GM18505 (cell line): ENCODE results near the gene IL20.

Experiments used
- ATAC-seq: cut with Tn5 transposase; IDR thresholded peaks from one replicate; pipeline ENCODE4 v1.9.1; 2021; ENCODE audit not compliant: unreplicated experiment
- POLR2A ChIP-seq: IDR thresholded peaks from 4 replicates; pipeline ENCODE4 v1.6.1; 2011; ENCODE audit warnings: borderline replicate concordance; ENCODE audit not compliant: insufficient read depth, insufficient read length; ENCODE audit errors: extremely low read depth

Gene IL20

DNA sequence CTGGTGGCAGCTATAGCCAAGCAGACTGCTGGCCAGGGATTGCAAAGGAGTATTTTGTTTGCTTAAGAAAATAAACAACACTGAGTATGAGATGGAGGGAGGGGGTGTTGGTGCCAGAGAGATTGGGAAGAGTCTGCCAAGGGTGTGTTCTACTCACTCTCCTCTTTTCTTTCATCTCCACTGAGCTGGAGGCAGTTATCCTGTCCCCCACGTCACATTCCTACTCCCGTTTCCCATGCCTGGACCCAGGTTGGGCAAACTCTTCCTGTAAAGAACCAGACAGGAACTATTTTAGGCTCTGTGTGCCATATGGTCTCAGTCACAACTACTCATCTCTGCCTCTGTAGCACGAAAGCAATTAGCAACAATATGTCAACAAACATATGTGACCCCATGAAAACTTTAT, 30.4 kb downstream of the IL20 start:
- no peak for TF ChIP-seq POLR2A
- no peak for ATAC-seq

GRCh38 chr1:206896261-206896660, 30.8 kb downstream of the IL20 start:
- no peak for ATAC-seq
- TF ChIP-seq POLR2A, result no peak

DNA sequence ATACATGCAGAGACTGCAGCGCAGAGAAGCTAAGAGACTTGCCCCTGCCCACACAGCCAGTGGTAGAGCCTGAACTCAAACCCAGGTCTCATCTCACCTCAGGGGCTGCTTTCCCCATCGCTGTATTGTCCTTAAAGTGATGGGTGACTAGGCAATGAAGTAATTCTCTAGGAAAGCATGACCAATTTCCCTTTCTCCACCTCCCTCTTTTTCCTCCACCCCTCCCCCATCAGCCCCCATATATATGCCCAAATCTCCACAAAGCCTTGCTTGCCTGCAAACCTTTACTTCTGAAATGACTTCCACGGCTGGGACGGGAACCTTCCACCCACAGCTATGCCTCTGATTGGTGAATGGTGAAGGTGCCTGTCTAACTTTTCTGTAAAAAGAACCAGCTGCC, 31.8 kb downstream of the IL20 start, which contains the start of gene IL24:
TSS of gene IL24 (plus strand) at position 269 of the 400 bp plus-strand sequence. CDS start 390 bp downstream, outside the sequence.
- TF ChIP-seq POLR2A, result no peak
- ATAC-seq, result no peak

- ATAC-seq, result no peak
Observed at GRCh38 chr1:206898089-206898914, 32.9 kb downstream of the IL20 start.

DNA sequence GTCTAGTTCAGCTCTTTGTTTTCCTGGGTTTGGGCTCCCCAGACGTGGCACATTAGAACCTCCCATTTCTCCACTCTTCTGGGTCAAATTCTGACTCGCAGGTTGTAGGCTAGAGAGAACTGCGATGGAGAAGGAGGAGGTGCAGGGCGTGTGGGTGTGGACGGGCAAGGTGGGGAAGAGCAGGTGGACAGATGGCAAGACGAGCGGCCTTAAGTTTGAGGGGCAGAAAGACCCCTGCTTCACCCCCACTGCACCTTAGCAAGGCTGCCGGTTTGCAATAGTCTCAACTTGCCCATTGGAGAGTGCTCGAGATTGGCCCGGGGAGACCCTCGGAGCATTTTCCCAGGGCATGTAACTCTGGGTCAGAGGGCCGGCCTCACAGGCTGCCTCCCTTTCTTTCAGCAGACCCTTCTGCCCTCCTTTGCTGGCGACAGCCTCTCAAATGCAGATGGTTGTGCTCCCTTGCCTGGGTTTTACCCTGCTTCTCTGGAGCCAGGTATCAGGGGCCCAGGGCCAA, 33.5 kb downstream of the IL20 start:
- no peak for ATAC-seq
- TF ChIP-seq POLR2A, result no peak

More at GRCh38 chr1:206898089-206898914, 32.9 kb downstream of the IL20 start:
- TF ChIP-seq POLR2A, result no peak

- no peak for TF ChIP-seq POLR2A
- no peak for ATAC-seq
Observed at GRCh38 chr1:206899717-206900116, 34.3 kb downstream of the IL20 start.

GRCh38 chr1:206900149-206900548, 34.7 kb downstream of the IL20 start:
- no peak for TF ChIP-seq POLR2A
- no peak for ATAC-seq

- ATAC-seq, result no peak
- TF ChIP-seq POLR2A, result no peak
Observed at GRCh38 chr1:206901944-206902343, 36.5 kb downstream of the IL20 start.

DNA sequence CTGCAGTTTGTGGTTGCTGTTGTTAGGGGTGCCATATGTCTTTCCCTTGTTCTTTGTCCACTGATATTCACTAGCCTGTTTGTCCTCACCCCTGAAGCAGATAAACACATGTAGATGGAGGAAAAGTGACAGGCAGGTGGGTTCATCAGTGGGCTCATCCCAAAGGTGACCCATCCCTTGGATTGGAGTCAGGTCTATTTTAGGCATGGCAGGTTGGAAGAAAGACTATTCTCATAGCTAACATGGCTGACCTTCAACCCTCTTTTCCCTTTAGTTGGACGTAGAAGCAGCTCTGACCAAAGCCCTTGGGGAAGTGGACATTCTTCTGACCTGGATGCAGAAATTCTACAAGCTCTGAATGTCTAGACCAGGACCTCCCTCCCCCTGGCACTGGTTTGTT, 37.3 kb downstream of the IL20 start:
- TF ChIP-seq POLR2A, result peak; percentile 52
- ATAC-seq, result no peak

DNA sequence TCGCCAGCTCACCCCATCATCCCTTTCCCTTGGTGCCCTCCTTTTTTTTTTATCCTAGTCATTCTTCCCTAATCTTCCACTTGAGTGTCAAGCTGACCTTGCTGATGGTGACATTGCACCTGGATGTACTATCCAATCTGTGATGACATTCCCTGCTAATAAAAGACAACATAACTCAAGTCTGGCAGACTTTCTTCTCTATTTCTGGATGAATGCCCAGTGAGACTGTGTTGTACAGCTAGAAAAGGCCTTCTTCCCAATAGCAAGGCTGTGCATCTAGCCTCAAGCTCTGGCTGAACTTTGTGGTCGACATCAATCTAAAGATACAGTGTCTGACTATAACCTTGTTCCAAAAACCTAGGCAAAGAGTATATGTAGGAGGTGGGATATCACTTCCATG, 38.3 kb downstream of the IL20 start:
- TF ChIP-seq POLR2A, result no peak
- ATAC-seq, result no peak

DNA sequence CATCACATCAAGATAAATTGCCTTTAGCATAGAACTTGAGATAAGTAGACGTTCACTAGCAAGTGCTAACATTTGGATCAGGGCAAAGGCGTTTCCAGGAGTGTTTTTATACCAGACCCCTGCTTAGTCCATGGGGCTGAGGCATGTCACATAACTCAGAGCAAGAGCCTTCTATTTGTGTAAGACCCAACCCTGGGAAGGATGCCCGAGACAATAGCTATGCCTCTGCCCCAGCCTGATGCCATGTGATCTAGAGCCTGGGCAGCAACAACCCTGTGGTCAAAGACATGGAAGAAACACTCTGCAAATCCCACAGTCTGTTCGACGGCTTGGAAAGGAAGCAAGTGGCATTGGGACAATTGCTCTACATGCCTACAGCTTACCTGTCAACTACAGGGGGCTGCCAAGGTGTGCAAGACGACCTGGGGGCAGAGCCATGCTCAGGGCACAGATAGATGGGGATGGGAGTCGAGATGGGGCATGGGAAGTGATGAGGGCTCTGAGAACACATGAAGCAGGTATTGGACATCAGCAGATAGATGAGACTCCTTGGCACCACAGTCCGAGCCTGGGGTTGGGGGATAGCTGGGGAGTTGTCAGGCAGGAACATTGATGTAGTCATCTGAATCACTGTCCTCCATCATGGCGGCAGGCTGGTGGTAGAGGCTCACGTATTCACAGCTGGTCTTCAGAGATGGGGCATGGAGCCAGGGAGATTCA, 39.2 kb downstream of the IL20 start:
- ATAC-seq, result no peak
- TF ChIP-seq POLR2A, result no peak

- TF ChIP-seq POLR2A, result no peak
- ATAC-seq, result no peak
Observed at GRCh38 chr1:206905295-206906164, 40.1 kb downstream of the IL20 start.

DNA sequence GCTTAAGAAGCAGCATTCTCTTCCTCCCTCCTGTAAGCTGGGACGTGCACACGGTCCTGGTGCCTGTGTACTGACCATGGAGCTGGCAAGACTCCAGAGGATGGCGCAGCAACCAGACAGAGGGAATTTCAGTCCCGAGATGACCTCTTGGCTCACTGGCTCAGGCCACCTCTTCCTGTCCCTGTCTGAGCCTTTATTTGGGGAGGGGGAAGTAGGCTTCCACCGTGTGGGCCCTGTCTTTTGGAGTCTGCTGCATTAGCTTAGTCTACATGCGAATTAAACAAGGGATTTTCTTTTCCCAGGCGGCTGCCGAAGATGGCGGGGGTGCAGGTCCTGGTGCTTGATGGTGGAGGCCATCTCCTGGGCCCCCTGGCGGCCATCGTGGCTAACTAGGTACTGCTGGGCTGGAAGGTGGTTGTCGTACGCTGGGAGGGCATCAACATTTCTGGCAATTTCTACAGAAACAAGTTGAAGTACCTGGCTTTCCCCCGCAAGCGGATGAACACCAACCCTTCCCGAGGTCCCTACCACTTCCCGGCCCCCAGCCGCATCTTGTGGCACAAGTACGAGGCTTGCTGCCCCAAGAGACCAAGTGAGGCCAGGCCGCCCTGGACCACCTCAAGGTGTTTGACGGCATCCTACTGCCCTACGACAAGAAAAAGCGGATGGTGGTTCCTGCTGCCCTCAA, 42.0 kb downstream of the IL20 start:
- ATAC-seq, result no peak
- no peak for TF ChIP-seq POLR2A

- no peak for ATAC-seq
Observed at GRCh38 chr1:206908038-206908437, 42.6 kb downstream of the IL20 start.

More at GRCh38 chr1:206908038-206908437, 42.6 kb downstream of the IL20 start:
- TF ChIP-seq POLR2A, result no peak
